Measurements from ENCODE around the gene TM9SF1. TPM values are rescaled to one million over a fixed set of nuclear protein-coding genes. Genes with fewer than 3 reads are reported as not detected.

The TM9SF1 gene
- total and polyA plus RNA-seq, 7 experiments from 2014 or later: 16.2 to 40.5 (median 19.4) TPM

DNA sequence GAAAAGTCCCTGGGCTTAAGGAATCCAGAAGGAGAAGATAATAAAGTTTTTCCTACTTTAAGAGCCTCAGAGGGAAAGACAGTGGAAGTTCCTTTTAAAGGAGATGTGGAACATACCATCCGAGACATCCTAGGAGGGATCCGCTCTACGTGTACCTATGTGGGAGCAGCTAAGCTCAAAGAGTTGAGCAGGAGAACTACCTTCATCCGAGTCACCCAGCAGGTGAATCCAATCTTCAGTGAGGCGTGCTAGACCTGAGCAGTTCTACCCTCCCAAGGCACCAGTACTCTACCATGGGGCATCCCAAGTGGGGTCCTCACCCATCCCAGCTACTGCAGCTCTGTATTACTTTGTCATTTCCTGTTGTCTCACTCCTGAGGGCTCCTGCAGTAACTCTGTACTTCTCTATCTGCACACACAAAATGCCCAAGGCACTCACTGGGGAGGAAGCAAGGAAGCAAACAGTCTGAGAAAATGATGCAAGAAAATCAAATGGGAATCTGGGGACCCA, 43.3 kb upstream of the TM9SF1 start:
- DNase-seq: no peak
- H3K4me1 Mint-ChIP-seq: peaks cover 58 to 94% (median 75%) of the 10 kb centered on the region in 7 donors
- Histone ChIP-seq H3K9me3 (ENCODE audit: control insufficient read depth in 2 of 3, low read length in 3 of 3) (no peaks in the 10 kb centered on the region), H3K4me3 (ENCODE audit: low read length) (no peak overlapping the region), H3K36me3 (ENCODE audit: control insufficient read depth in 2 of 3, insufficient read depth in 3 of 3, low read length in 3 of 3) (peaks cover 20 to 58% (median 26%) of the 10 kb centered on the region in 3 experiments), H3K27ac (ENCODE audit: low read depth, low read length) (no peak overlapping the region), H3K27me3 (ENCODE audit: control insufficient read depth in 2 of 2, insufficient read depth in 2 of 2, low read length in 2 of 2) (no peaks in the 10 kb centered on the region), H3K4me1 (ENCODE audit: control insufficient read depth in 2 of 2, insufficient read depth in 2 of 2, low read length in 2 of 2) (peaks cover 32 to 46% of the 10 kb centered on the region in 2 donors)
- peaks cover 11 to 46% (median 37%) of the 10 kb centered on the region in 5 donors for H3K36me3 Mint-ChIP-seq
- H3K9me3 Mint-ChIP-seq: peaks cover 0 to 1% (median 0%) of the 10 kb centered on the region in 11 donors
- intact Hi-C loops (cut with micrococcal nuclease): no loop called here
- H3K27me3 Mint-ChIP-seq: no peaks in the 10 kb centered on the region
- peak overlapping the region; percentile 1 to 74 (median 55) for H3K27ac Mint-ChIP-seq
- peak overlapping the region; percentile 3 to 90 (median 34) for H3K4me3 Mint-ChIP-seq
- ChIA-PET POLR2A (interaction anchor here (0.5 to 7.2 kb wide), 7 partner anchors 9 to 105 kb away, joined by 3 to 117 read pairs (median 4); partner anchors contain the start of genes CHMP4A, DHRS1, MDP1 and NOP9), CTCF (interaction anchor here (1.5 kb wide), 1 partner anchor 61 kb away, joined by 4 read pairs; the partner anchor contains the start of genes DHRS1 and NOP9)
- ATAC-seq: no peak

DNA sequence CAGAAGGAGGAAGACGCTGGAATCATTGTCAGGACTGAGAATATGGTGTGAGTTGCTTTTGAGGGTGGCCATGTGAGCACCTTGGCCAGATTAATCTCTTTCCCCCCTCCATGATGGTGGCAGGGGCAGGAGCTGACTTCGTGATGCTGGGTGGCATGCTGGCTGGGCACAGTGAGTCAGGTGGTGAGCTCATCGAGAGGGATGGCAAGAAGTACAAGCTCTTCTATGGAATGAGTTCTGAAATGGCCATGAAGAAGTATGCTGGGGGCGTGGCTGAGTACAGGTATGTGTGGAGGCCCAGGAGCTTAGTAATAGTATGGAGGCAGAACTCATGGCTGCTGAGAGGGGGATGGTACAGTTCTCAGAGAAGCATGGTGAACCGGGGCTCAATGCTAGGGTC, 42.9 kb upstream of the TM9SF1 start:
- peaks cover 27 to 46% of the 10 kb centered on the region in 2 donors for H3K4me1 ChIP-seq (ENCODE audit: control insufficient read depth in 2 of 2, insufficient read depth in 2 of 2, low read length in 2 of 2)
- H3K27ac ChIP-seq (ENCODE audit: low read depth, low read length): no peak overlapping the region
- CTCF ChIA-PET: interaction anchor here (1.5 kb wide), 1 partner anchor 61 kb away, joined by 4 read pairs; the partner anchor contains the start of genes DHRS1 and NOP9
- H3K27ac Mint-ChIP-seq: peak overlapping the region; percentile 2 to 72 (median 55)
- POLR2A ChIA-PET: interaction anchor here (0.6 to 7.2 kb wide), 7 partner anchors 10 to 192 kb away, joined by 3 to 117 read pairs (median 4); partner anchors contain the start of genes CHMP4A, MDP1 and RABGGTA
- peaks cover 0 to 1% (median 0%) of the 10 kb centered on the region in 11 donors for H3K9me3 Mint-ChIP-seq
- intact Hi-C loops (cut with micrococcal nuclease): no loop called here
- H3K36me3 ChIP-seq (ENCODE audit: control insufficient read depth in 2 of 3, insufficient read depth in 3 of 3, low read length in 3 of 3): peaks cover 20 to 58% (median 26%) of the 10 kb centered on the region in 3 experiments
- H3K27me3 Mint-ChIP-seq: no peaks in the 10 kb centered on the region
- no peak overlapping the region for H3K4me3 ChIP-seq (ENCODE audit: low read length)
- peaks cover 11 to 46% (median 37%) of the 10 kb centered on the region in 5 donors for H3K36me3 Mint-ChIP-seq
- no peaks in the 10 kb centered on the region for H3K27me3 ChIP-seq (ENCODE audit: control insufficient read depth in 2 of 2, insufficient read depth in 2 of 2, low read length in 2 of 2)
- ATAC-seq (no peak), DNase-seq (no peak)
- H3K4me1 Mint-ChIP-seq: peaks cover 60 to 94% (median 77%) of the 10 kb centered on the region in 7 donors
- no peaks in the 10 kb centered on the region for H3K9me3 ChIP-seq (ENCODE audit: control insufficient read depth in 2 of 3, low read length in 3 of 3)
- peak overlapping the region in 6 of 10 donors; percentile 3 to 90 (median 34) for H3K4me3 Mint-ChIP-seq

DNA sequence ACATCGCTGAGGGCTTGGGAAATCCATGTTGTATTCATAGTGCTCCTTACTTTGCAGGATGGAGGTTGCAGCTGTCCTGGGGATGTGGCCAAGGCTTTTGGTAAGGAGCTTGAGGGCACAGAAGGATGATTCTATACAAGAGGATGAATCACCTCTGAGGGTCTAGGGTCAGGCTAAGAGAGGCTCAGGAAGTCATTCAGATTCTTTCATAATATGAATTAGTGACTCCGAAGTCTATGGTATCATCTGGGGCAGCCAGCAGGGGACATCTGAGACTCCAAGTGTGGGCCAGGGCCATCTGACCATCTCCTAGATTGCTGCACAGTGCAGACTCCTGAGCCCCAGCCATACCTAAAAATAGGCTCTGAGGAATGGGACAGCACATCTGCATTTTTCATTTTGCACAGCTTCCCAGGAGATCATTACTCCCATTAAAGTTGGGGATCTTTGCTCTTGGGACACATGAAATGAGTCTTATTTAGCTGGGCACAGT, 42.3 kb upstream of the TM9SF1 start:
- Mint-ChIP-seq H3K36me3 (peaks cover 11 to 46% (median 37%) of the 10 kb centered on the region in 5 donors), H3K27ac (peak overlapping the region in 8 of 9 donors; percentile 6 to 79 (median 56)), H3K4me3 (peak overlapping the region in 3 of 10 donors; percentile 31 to 90 (median 59)), H3K9me3 (no peaks in the 10 kb centered on the region), H3K27me3 (no peaks in the 10 kb centered on the region), H3K4me1 (peaks cover 60 to 96% (median 82%) of the 10 kb centered on the region in 7 donors)
- DNase-seq: no peak
- intact Hi-C loops (cut with micrococcal nuclease): no loop called here
- CTCF ChIA-PET: interaction anchor here (1.5 kb wide), 1 partner anchor 62 kb away, joined by 4 read pairs; the partner anchor contains the start of genes DHRS1 and NOP9
- H3K4me1 ChIP-seq (ENCODE audit: control insufficient read depth in 2 of 2, insufficient read depth in 2 of 2, low read length in 2 of 2): peaks cover 27 to 49% of the 10 kb centered on the region in 2 donors
- POLR2A ChIA-PET: interaction anchor here (0.6 to 7.2 kb wide), 6 partner anchors 10 to 193 kb away, joined by 3 to 117 read pairs (median 4); partner anchors contain the start of genes CHMP4A, MDP1 and RABGGTA
- H3K9me3 ChIP-seq (ENCODE audit: control insufficient read depth in 2 of 3, low read length in 3 of 3): no peaks in the 10 kb centered on the region
- no peak overlapping the region for H3K4me3 ChIP-seq (ENCODE audit: low read length)
- H3K36me3 ChIP-seq (ENCODE audit: control insufficient read depth in 2 of 3, insufficient read depth in 3 of 3, low read length in 3 of 3): peaks cover 20 to 61% (median 26%) of the 10 kb centered on the region in 3 experiments
- H3K27me3 ChIP-seq (ENCODE audit: control insufficient read depth in 2 of 2, insufficient read depth in 2 of 2, low read length in 2 of 2): no peaks in the 10 kb centered on the region
- ATAC-seq: no peak
- no peak overlapping the region for H3K27ac ChIP-seq (ENCODE audit: low read depth, low read length)

DNA sequence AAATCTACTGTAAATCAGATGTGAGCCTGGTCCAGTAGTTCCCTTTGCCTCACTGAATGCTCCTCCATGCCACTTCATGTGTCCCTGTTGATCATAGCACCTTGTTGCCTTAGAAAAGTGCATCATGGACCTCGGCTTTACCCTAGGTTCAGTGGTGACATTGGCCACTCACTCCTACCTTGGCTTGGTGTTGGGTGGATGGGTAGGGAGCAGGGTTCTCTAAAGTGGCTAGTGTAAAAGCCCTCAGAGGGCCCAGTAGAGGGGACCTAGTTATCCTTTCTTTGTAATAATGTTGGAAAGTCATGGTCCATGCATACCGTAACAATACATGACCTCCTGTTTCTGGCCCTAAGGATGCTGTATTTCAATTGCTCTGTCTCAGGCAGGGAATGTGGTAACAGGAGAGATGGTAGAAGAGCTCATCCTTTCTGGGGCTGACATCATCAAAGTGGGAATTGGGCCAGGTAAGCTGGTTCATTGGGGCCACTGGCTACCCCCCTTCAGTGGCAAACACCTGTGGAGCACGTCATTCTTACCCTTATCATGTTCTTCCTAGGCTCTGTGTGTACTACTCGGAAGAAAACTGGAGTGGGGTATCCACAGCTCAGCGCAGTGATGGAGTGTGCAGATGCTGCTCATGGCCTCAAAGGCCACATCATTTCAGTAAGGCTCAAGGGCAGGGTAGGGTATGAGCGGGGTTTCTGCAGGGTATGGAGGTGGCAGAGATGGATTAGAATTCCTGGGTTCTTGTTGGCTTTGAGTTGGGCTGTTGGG, 41.6 kb upstream of the TM9SF1 start:
- ChIA-PET CTCF (interaction anchor here (1.1 kb wide), 1 partner anchor 59 kb away, joined by 3 read pairs; no protein-coding TSS in a partner anchor), POLR2A (interaction anchor here (0.8 to 7.2 kb wide), 3 partner anchors 9 to 41 kb away, joined by 3 to 117 read pairs (median 5); partner anchors contain the start of genes CHMP4A and MDP1)
- intact Hi-C loops (cut with micrococcal nuclease): no loop called here
- Histone ChIP-seq H3K4me1 (ENCODE audit: control insufficient read depth in 2 of 2, insufficient read depth in 2 of 2, low read length in 2 of 2) (peaks cover 25 to 49% of the 10 kb centered on the region in 2 donors), H3K4me3 (ENCODE audit: low read length) (no peak overlapping the region), H3K36me3 (ENCODE audit: control insufficient read depth in 2 of 3, insufficient read depth in 3 of 3, low read length in 3 of 3) (peaks cover 20 to 64% (median 26%) of the 10 kb centered on the region in 3 experiments), H3K27ac (ENCODE audit: low read depth, low read length) (no peak overlapping the region), H3K9me3 (ENCODE audit: control insufficient read depth in 2 of 3, low read length in 3 of 3) (no peaks in the 10 kb centered on the region), H3K27me3 (ENCODE audit: control insufficient read depth in 2 of 2, insufficient read depth in 2 of 2, low read length in 2 of 2) (no peaks in the 10 kb centered on the region)
- DNase-seq (peak in 1 of 9 donors; percentile 11), ATAC-seq (no peak)
- peak overlapping the region in 1 of 10 donors; percentile 31 for H3K4me3 Mint-ChIP-seq
- peak overlapping the region in 7 of 9 donors; percentile 23 to 79 (median 58) for H3K27ac Mint-ChIP-seq
- peaks cover 11 to 46% (median 37%) of the 10 kb centered on the region in 5 donors for H3K36me3 Mint-ChIP-seq
- H3K9me3 Mint-ChIP-seq: no peaks in the 10 kb centered on the region
- peaks cover 56 to 96% (median 88%) of the 10 kb centered on the region in 7 donors for H3K4me1 Mint-ChIP-seq
- H3K27me3 Mint-ChIP-seq: no peaks in the 10 kb centered on the region

DNA sequence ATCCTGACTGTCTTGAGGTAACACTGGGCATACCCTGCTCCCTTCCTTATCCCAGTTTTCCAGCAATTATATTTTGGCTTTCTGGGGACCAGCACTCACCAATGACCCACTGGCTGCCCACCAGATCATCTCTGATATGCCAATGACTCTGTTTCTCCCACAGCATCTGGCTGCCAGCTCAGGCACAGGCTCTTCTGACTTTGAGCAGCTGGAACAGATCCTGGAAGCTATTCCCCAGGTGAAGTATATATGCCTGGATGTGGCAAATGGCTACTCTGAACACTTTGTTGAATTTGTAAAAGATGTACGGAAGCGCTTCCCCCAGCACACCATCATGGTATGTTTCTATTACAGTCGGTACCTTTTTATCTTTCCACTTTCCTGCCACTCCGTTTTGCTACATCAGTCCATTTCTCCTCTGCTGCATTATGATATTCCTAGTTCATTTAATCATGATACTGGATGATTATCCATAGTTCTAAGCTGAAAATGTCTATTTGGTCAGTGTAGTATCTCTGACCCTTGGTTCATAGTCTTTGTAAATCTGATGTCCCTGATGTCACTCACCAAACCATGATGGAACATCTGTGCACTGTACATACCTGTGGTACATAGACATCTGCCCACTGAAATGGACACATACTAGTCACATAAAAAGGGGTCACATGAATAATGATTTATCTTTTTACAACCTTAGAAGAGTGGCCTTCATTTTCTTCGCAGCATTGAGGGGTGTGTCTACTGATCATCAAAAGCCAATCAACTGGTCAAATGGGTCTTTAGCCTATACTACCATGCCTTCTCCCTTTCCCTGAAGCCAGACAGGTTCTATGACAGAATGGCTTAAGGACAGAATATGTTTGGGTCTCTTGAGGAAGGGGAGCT, 40.8 kb upstream of the TM9SF1 start:
- peak overlapping the region in 6 of 9 donors; percentile 64 to 91 (median 76) for H3K27ac Mint-ChIP-seq
- DNase-seq: no peak
- intact Hi-C loops (cut with micrococcal nuclease): no loop called here
- H3K4me3 ChIP-seq (ENCODE audit: low read length): no peak overlapping the region
- H3K4me3 Mint-ChIP-seq: peak overlapping the region in 2 of 10 donors; percentile 34 to 44
- no peaks in the 10 kb centered on the region for H3K27me3 ChIP-seq (ENCODE audit: control insufficient read depth in 2 of 2, insufficient read depth in 2 of 2, low read length in 2 of 2)
- peaks cover 11 to 46% (median 37%) of the 10 kb centered on the region in 5 donors for H3K36me3 Mint-ChIP-seq
- CTCF ChIA-PET: interaction anchor here (0.9 to 1.5 kb wide), 3 partner anchors 8 to 195 kb away, joined by 3 to 4 read pairs (median 3); no protein-coding TSS in a partner anchor
- H3K27me3 Mint-ChIP-seq: no peaks in the 10 kb centered on the region
- ATAC-seq: no peak
- POLR2A ChIA-PET: interaction anchor here (0.6 to 7.2 kb wide), 13 partner anchors 10 to 200 kb away, joined by 3 to 117 read pairs (median 4); partner anchors contain the start of genes CHMP4A, DHRS1, LTB4R2 and MDP1
- H3K4me1 Mint-ChIP-seq: peaks cover 56 to 97% (median 91%) of the 10 kb centered on the region in 7 donors
- H3K9me3 Mint-ChIP-seq: no peaks in the 10 kb centered on the region
- no peak overlapping the region for H3K27ac ChIP-seq (ENCODE audit: low read depth, low read length)
- H3K4me1 ChIP-seq (ENCODE audit: control insufficient read depth in 2 of 2, insufficient read depth in 2 of 2, low read length in 2 of 2): peaks cover 25 to 47% of the 10 kb centered on the region in 2 donors
- H3K9me3 ChIP-seq (ENCODE audit: control insufficient read depth in 2 of 3, low read length in 3 of 3): no peaks in the 10 kb centered on the region
- peaks cover 18 to 62% (median 26%) of the 10 kb centered on the region in 3 experiments for H3K36me3 ChIP-seq (ENCODE audit: control insufficient read depth in 2 of 3, insufficient read depth in 3 of 3, low read length in 3 of 3)

Data from naive thymus-derived CD4-positive, alpha-beta T cell (primary cell).